GM23338 (cell line): ENCODE results near the gene CPNE8. TPM values are rescaled to one million over a fixed set of nuclear protein-coding genes. Genes with fewer than 3 reads are reported as not detected.

Source experiments
- ATAC-seq: fragments of 200-7000 bp; cut with Tn5 transposase; 3 replicates; pipeline ENCODE4 v1.9.1; 2020
- DNase-seq: peaks from one replicate; pipeline ENCODE4 v3.0.0-alpha.2; 2015; ENCODE audit warnings: low spot score
- H2AFZ ChIP-seq: fragments of 200-600 bp; sonication (generic); 2 replicates; pipeline ENCODE4 v1.8.0; 2016; ENCODE audit warnings: antibody characterized with exemption, mild to moderate bottlenecking, moderate library complexity
- H3F3A ChIP-seq: fragments of 200-600 bp; sonication (generic); replicated peaks from 2 replicates; pipeline ENCODE4 v1.8.0; 2017; ENCODE audit warnings: antibody characterized with exemption, mixed run types, low read depth
- H3K27ac ChIP-seq: fragments of 200-600 bp; sonication (generic); 2 replicates; pipeline ENCODE4 v1.6.1; 2016; ENCODE audit warnings: low read depth
- H3K27me3 ChIP-seq: fragments of 200-600 bp; sonication (generic); 2 replicates; pipeline ENCODE4 v1.8.0; 2016; ENCODE audit warnings: mild to moderate bottlenecking, mixed run types, moderate library complexity; ENCODE audit not compliant: insufficient read depth
- H3K36me3 ChIP-seq: fragments of 200-600 bp; sonication (generic); 2 replicates; pipeline ENCODE4 v1.8.0; 2016; ENCODE audit warnings: mild to moderate bottlenecking; ENCODE audit not compliant: insufficient read depth
- H3K4me1 ChIP-seq: fragments of 200-600 bp; sonication (generic); 2 replicates; pipeline ENCODE4 v1.8.0; 2016; ENCODE audit warnings: mild to moderate bottlenecking, moderate library complexity; ENCODE audit not compliant: insufficient read depth
- H3K4me2 ChIP-seq: fragments of 200-600 bp; sonication (generic); 2 replicates; pipeline ENCODE4 v1.7.1; 2017; ENCODE audit warnings: mixed run types
- H3K4me3 ChIP-seq: fragments of 200-600 bp; sonication (generic); 2 replicates; pipeline ENCODE4 v1.6.1; 2016; ENCODE audit warnings: mixed run types
- H3K79me2 ChIP-seq: fragments of 200-600 bp; sonication (generic); replicated peaks from 2 replicates; pipeline ENCODE4 v1.8.0; 2017; ENCODE audit warnings: mild to moderate bottlenecking; ENCODE audit not compliant: insufficient read depth
- H3K9me2 ChIP-seq: fragments of 200-600 bp; sonication (generic); 2 replicates; pipeline ENCODE4 v1.8.0; 2017; ENCODE audit not compliant: insufficient read depth
- H4K20me1 ChIP-seq: fragments of 200-600 bp; sonication (generic); replicated peaks from 2 replicates; pipeline ENCODE4 v1.8.0; 2017; ENCODE audit warnings: mild to moderate bottlenecking; ENCODE audit not compliant: insufficient read depth
- H3K27ac Mint-ChIP-seq: 2 replicates; pipeline ENCODE4 v1.8.0; 2020; ENCODE audit warnings: inconsistent platforms, mild to moderate bottlenecking, moderate library complexity, mixed read lengths
- H3K27me3 Mint-ChIP-seq: 3 replicates; pipeline ENCODE4 v1.8.0; 2022; ENCODE audit warnings: low read depth, mild to moderate bottlenecking, moderate library complexity, mixed read lengths, inconsistent platforms; ENCODE audit not compliant: insufficient read depth, poor library complexity
- H3K36me3 Mint-ChIP-seq: 3 replicates; pipeline ENCODE4 v1.8.0; 2021; ENCODE audit warnings: low read depth, mild to moderate bottlenecking, inconsistent platforms, moderate library complexity, mixed read lengths
- H3K4me1 Mint-ChIP-seq: 3 replicates; pipeline ENCODE4 v1.8.0; 2020; ENCODE audit warnings: mild to moderate bottlenecking, inconsistent platforms, mixed read lengths
- H3K4me3 Mint-ChIP-seq: 3 replicates; pipeline ENCODE4 v1.8.0; 2021; ENCODE audit warnings: moderate library complexity, mild to moderate bottlenecking, inconsistent platforms, mixed read lengths
- H3K9me3 Mint-ChIP-seq: 3 replicates; pipeline ENCODE4 v1.8.0; 2020; ENCODE audit warnings: moderate library complexity, mild to moderate bottlenecking, inconsistent platforms, mixed read lengths
- CTCF ChIP-seq, 2 experiments: fragments of 200-600 bp in 1 of 2; sonication (generic) in 1 of 2; conservative IDR thresholded peaks; 2 replicates each; pipeline versions ENCODE4 v1.5.1 to v1.6.1; 2016 to 2017; ENCODE audit warnings: antibody characterized with exemption in 2 of 2, low read depth in 2 of 2, mild to moderate bottlenecking in 2 of 2, moderate library complexity in 1 of 2
- ETS1 ChIP-seq: IDR thresholded peaks from 2 replicates; pipeline ENCODE4 v1.6.1; 2016; ENCODE audit warnings: antibody characterized with exemption
- EZH2 ChIP-seq: fragments of 200-600 bp; sonication (generic); IDR thresholded peaks from one replicate; pipeline ENCODE4 v1.8.0; 2017; ENCODE audit warnings: antibody characterized with exemption, mild to moderate bottlenecking, low read depth; ENCODE audit not compliant: unreplicated experiment
- EZH2phosphoT487 ChIP-seq: fragments of 200-600 bp; sonication (generic); IDR thresholded peaks from one replicate; pipeline ENCODE4 v1.8.1; 2018; ENCODE audit warnings: antibody characterized with exemption; ENCODE audit not compliant: unreplicated experiment
- JUNB ChIP-seq: IDR thresholded peaks from one replicate; pipeline ENCODE4 v1.6.1; 2016; ENCODE audit warnings: antibody characterized with exemption; ENCODE audit not compliant: unreplicated experiment
- NANOG ChIP-seq: IDR thresholded peaks from 2 replicates; pipeline ENCODE4 v1.6.1; 2016; ENCODE audit warnings: antibody characterized with exemption, borderline replicate concordance
- POLR2AphosphoS5 ChIP-seq: IDR thresholded peaks from 2 replicates; pipeline ENCODE4 v1.6.1; 2016; ENCODE audit warnings: antibody characterized with exemption, low read depth
- REST ChIP-seq: IDR thresholded peaks from one replicate; pipeline ENCODE4 v1.6.1; 2018; ENCODE audit warnings: antibody characterized with exemption; ENCODE audit not compliant: unreplicated experiment
- STAT1 ChIP-seq: IDR thresholded peaks from one replicate; pipeline ENCODE4 v1.6.1; 2016; ENCODE audit warnings: antibody characterized with exemption; ENCODE audit not compliant: unreplicated experiment
- ZNF114 ChIP-seq: fragments of 250-450 bp; sonication (Bioruptor Pico); IDR thresholded peaks from 2 replicates; pipeline ENCODE4 v1.5.0; 2020; ENCODE audit warnings: mild to moderate bottlenecking, moderate library complexity
- ZNF331 ChIP-seq: fragments of 250-450 bp; sonication (Bioruptor Pico); IDR thresholded peaks from 2 replicates; pipeline ENCODE4 v1.5.0; 2020; ENCODE audit warnings: low read depth, mild to moderate bottlenecking, moderate library complexity
- ZNF462 ChIP-seq: fragments of 250-450 bp; sonication (Bioruptor Pico); IDR thresholded peaks from 2 replicates; pipeline ENCODE4 v1.5.0; 2020; ENCODE audit warnings: mild to moderate bottlenecking, moderate library complexity
- polyA plus RNA-seq: library from polyadenylated mRNA; unstranded; fragments of >200 nt; fragmentation: Nextera tagmentation; extraction: Ambion mirVana; gene quantifications from 2 replicates; pipeline ENCODE4 v1.2.1, GENCODE V29; 2016
- total RNA-seq: library from RNA; depleted of rRNA; stranded (reverse); fragments of >200 nt; shearing (Covaris generic); gene quantifications from 2 replicates; pipeline ENCODE4 v1.2.3, GENCODE V29; 2014

The CPNE8 gene
- total and polyA plus RNA-seq, 2 experiments from 2014 or later = 8.7 to 10.1 TPM

- TF ChIP-seq ZNF462 = no peak
- no peak for TF ChIP-seq EZH2
Observed at GRCh38 chr12:38823738-38824137, 81.7 kb downstream of the CPNE8 start (continued).

GRCh38 chr12:38823314-38823713 lies 82.1 kb downstream of the CPNE8 start:
- no peak overlapping the region for H2AFZ ChIP-seq
- H3K4me2 ChIP-seq = no peak overlapping the region
- H3K36me3 Mint-ChIP-seq = no peaks in the 10 kb centered on the region; the same call in 2 of the 3 replicates
- H3K4me3 Mint-ChIP-seq = no peak overlapping the region
- H3K27ac ChIP-seq = no peak overlapping the region
- no peaks in the 10 kb centered on the region for H3K79me2 ChIP-seq
- H3K4me1 Mint-ChIP-seq = no peaks in the 10 kb centered on the region
- ATAC-seq (no peak), DNase-seq (no peak)
- peak overlapping the region; percentile 26; the same call in 1 of the 2 replicates for H3K27ac Mint-ChIP-seq
- no peaks in the 10 kb centered on the region for H3F3A ChIP-seq
- H3K27me3 Mint-ChIP-seq = no peaks in the 10 kb centered on the region
- no peaks in the 10 kb centered on the region for H3K9me3 Mint-ChIP-seq
- H3K4me3 ChIP-seq = no peak overlapping the region
- no peaks in the 10 kb centered on the region for H3K36me3 ChIP-seq
- no peaks in the 10 kb centered on the region for H3K27me3 ChIP-seq
- H3K4me1 ChIP-seq = no peaks in the 10 kb centered on the region
- no peaks in the 10 kb centered on the region for H3K9me2 ChIP-seq
- no peaks in the 10 kb centered on the region for H4K20me1 ChIP-seq
- TF ChIP-seq POLR2AphosphoS5 (no peak), NANOG (no peak), REST (no peak), STAT1 (no peak), ZNF331 (CRISPR knock-in tag) (no peak), EZH2phosphoT487 (no peak), ZNF114 (CRISPR knock-in tag) (no peak), ETS1 (no peak), CTCF (conservative IDR thresholded peaks at IDR 0.05; ENCODE audit: low read depth in 2 of 2) (no peak), EZH2 (no peak), JUNB (no peak)
